ENCODE results near the gene MAP3K21.

DNA sequence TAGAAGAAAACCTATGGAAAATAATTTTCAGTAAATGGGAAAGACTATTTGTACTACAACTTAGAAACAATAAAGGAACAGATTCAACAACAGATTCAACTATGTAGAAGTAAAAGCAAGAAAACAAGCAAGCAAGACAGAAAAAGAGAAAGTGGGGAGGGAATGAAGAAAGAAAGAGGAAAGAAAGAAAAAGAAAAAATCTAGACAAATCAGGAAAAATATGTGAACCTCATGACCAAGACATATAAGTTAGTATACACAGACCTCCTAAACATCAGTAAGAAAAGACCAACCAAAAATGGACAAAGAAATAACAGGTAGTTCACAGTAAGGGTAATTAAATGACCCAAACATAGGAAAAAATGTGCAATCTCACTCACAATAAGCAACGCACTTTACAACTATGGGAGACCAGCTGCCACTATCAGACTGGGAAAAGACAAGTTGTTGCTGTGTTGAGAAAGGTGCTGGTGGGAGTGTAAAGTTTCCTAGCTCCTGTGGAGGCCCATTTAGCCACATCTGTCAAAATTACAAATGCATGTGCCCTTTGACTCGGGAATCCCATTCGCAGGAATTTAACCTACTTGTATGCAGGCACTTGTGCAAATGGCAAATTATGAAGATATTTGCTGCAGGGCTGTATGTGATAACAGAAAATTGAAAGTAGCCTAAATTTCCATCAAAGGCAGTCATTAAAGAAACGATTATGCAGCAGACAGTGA is 13.9 kb upstream of the MAP3K21 start:
- TF ChIP-seq, protein P1, sequence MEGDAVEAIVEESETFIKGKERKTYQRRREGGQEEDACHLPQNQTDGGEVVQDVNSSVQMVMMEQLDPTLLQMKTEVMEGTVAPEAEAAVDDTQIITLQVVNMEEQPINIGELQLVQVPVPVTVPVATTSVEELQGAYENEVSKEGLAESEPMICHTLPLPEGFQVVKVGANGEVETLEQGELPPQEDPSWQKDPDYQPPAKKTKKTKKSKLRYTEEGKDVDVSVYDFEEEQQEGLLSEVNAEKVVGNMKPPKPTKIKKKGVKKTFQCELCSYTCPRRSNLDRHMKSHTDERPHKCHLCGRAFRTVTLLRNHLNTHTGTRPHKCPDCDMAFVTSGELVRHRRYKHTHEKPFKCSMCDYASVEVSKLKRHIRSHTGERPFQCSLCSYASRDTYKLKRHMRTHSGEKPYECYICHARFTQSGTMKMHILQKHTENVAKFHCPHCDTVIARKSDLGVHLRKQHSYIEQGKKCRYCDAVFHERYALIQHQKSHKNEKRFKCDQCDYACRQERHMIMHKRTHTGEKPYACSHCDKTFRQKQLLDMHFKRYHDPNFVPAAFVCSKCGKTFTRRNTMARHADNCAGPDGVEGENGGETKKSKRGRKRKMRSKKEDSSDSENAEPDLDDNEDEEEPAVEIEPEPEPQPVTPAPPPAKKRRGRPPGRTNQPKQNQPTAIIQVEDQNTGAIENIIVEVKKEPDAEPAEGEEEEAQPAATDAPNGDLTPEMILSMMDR (IDR thresholded peaks at IDR 0.05 in 8 of 11, conservative IDR thresholded peaks at IDR 0.05 in 3 of 11), result no peak
- no peak for TF ChIP-seq POLR2AphosphoS5 (IDR thresholded peaks at IDR 0.05)
- no peak for TF ChIP-seq POLR2A (IDR thresholded peaks at IDR 0.05)

Measured in spleen (tissue), 7 donors.